ENCODE results near the gene CST8.

The CST8 gene

GRCh38 chr20:23536328-23536974, 45.5 kb downstream of the CST8 start:
- no peaks in the 10 kb centered on the region for H3K36me3 ChIP-seq (replicated peaks)
- DNase-seq: no peak
- in situ Hi-C loops (cut with HindIII; ENCODE audit: low pct_ligation_motif_present, low sequenced_read_pairs): no loop called here
- no peak overlapping the region for H3K4me3 ChIP-seq (ENCODE audit: low read depth, low read length)
- H3K27ac ChIP-seq: no peak overlapping the region
- no peak for TF ChIP-seq CTCF (IDR thresholded peaks at IDR 0.05; ENCODE audit: low read depth, low read length, missing control alignments)
- no peaks in the 10 kb centered on the region for H3K27me3 ChIP-seq (replicated peaks)

- in situ Hi-C loops (cut with HindIII; ENCODE audit: low pct_ligation_motif_present, low sequenced_read_pairs): no loop called here
- H3K27me3 ChIP-seq (replicated peaks): no peaks in the 10 kb centered on the region
- H3K36me3 ChIP-seq (replicated peaks): no peaks in the 10 kb centered on the region
- no peak overlapping the region for H3K27ac ChIP-seq
- TF ChIP-seq CTCF (IDR thresholded peaks at IDR 0.05; ENCODE audit: low read depth, low read length, missing control alignments): no peak
- DNase-seq: no peak
- no peak overlapping the region for H3K4me3 ChIP-seq (ENCODE audit: low read depth, low read length)
Measured at GRCh38 chr20:23537030-23537429, 46.1 kb downstream of the CST8 start.

GRCh38 chr20:23540624-23541023, 49.7 kb downstream of the CST8 start:
- no peaks in the 10 kb centered on the region for H3K36me3 ChIP-seq (replicated peaks)
- in situ Hi-C loops (cut with HindIII; ENCODE audit: low pct_ligation_motif_present, low sequenced_read_pairs): no loop called here
- H3K27me3 ChIP-seq (replicated peaks): no peaks in the 10 kb centered on the region
- H3K4me3 ChIP-seq (ENCODE audit: low read depth, low read length): no peak overlapping the region
- H3K27ac ChIP-seq: no peak overlapping the region
- no peak for DNase-seq
- no peak for TF ChIP-seq CTCF (IDR thresholded peaks at IDR 0.05; ENCODE audit: low read depth, low read length, missing control alignments)

GRCh38 chr20:23541330-23541729, 50.4 kb downstream of the CST8 start:
- DNase-seq: no peak
- no peak for TF ChIP-seq CTCF (IDR thresholded peaks at IDR 0.05; ENCODE audit: low read depth, low read length, missing control alignments)
- no peaks in the 10 kb centered on the region for H3K36me3 ChIP-seq (replicated peaks)
- no peak overlapping the region for H3K27ac ChIP-seq
- in situ Hi-C loops (cut with HindIII; ENCODE audit: low pct_ligation_motif_present, low sequenced_read_pairs): no loop called here
- H3K4me3 ChIP-seq (ENCODE audit: low read depth, low read length): no peak overlapping the region
- no peaks in the 10 kb centered on the region for H3K27me3 ChIP-seq (replicated peaks)

- Histone ChIP-seq H3K27me3 (replicated peaks) (no peaks in the 10 kb centered on the region), H3K27ac (no peak overlapping the region), H3K36me3 (replicated peaks) (no peaks in the 10 kb centered on the region), H3K4me3 (ENCODE audit: low read depth, low read length) (no peak overlapping the region)
- DNase-seq: no peak
- in situ Hi-C loops (cut with HindIII; ENCODE audit: low pct_ligation_motif_present, low sequenced_read_pairs): no loop called here
- no peak for TF ChIP-seq CTCF (IDR thresholded peaks at IDR 0.05; ENCODE audit: low read depth, low read length, missing control alignments)
Measured at GRCh38 chr20:23541776-23542175, 50.9 kb downstream of the CST8 start.

GRCh38 chr20:23542801-23543200, 51.9 kb downstream of the CST8 start:
- no peak overlapping the region for H3K27ac ChIP-seq
- no peak for DNase-seq
- no peaks in the 10 kb centered on the region for H3K36me3 ChIP-seq (replicated peaks)
- no peak overlapping the region for H3K4me3 ChIP-seq (ENCODE audit: low read depth, low read length)
- in situ Hi-C loops (cut with HindIII; ENCODE audit: low pct_ligation_motif_present, low sequenced_read_pairs): no loop called here
- H3K27me3 ChIP-seq (replicated peaks): no peaks in the 10 kb centered on the region
- TF ChIP-seq CTCF (IDR thresholded peaks at IDR 0.05; ENCODE audit: low read depth, low read length, missing control alignments): no peak

Measured in brain microvascular endothelial cell (primary cell).